SK-N-SH treated with all-trans-retinoic acid at 6 μM for 48 hours (cell line): ENCODE data around the gene FDXR.

ENCODE experiments used
- ARNTL ChIP-seq: fragments of 450-650 bp; formaldehyde crosslinking; IDR thresholded peaks from 2 replicates; pipeline ENCODE4 v1.5.0; 2020; ENCODE audit warnings: low read depth, mild to moderate bottlenecking, moderate library complexity, borderline replicate concordance
- BACH2 ChIP-seq: fragments of 250-450 bp; sonication (Bioruptor Pico); IDR thresholded peaks from 2 replicates; pipeline ENCODE4 v1.9.0; 2021; ENCODE audit warnings: mild to moderate bottlenecking, borderline replicate concordance
- ESRRG ChIP-seq: fragments of 250-450 bp; sonication (Bioruptor Pico); IDR thresholded peaks from 2 replicates; pipeline ENCODE4 v1.6.1; 2021; ENCODE audit warnings: mild to moderate bottlenecking
- ISL1 ChIP-seq: fragments of 250-450 bp; sonication (Bioruptor Pico); IDR thresholded peaks from 2 replicates; pipeline ENCODE4 v2.1.2; 2022; ENCODE audit warnings: mild to moderate bottlenecking, moderate library complexity
- OSR1 ChIP-seq: fragments of 250-450 bp; sonication (Bioruptor Pico); IDR thresholded peaks from 2 replicates; pipeline ENCODE4 v1.8.0; 2022; ENCODE audit warnings: moderate library complexity, mild to moderate bottlenecking, inconsistent platforms
- RARB ChIP-seq: fragments of 250-450 bp; sonication (Bioruptor Pico); IDR thresholded peaks from 2 replicates; pipeline ENCODE4 v1.8.0; 2021; ENCODE audit warnings: mild to moderate bottlenecking, moderate library complexity
- TCF4 ChIP-seq: fragments of 250-450 bp; sonication (Bioruptor Pico); IDR thresholded peaks from 2 replicates; pipeline ENCODE4 v1.8.0; 2021; ENCODE audit warnings: mild to moderate bottlenecking, moderate library complexity, borderline replicate concordance
- TOX ChIP-seq: fragments of 250-450 bp; sonication (Bioruptor Pico); IDR thresholded peaks from 2 replicates; pipeline ENCODE4 v1.8.0; 2021; ENCODE audit warnings: mild to moderate bottlenecking, moderate library complexity, borderline replicate concordance
- ZC3H10 ChIP-seq: fragments of 250-450 bp; sonication (Bioruptor Pico); IDR thresholded peaks from 2 replicates; pipeline ENCODE4 v1.5.1; 2021; ENCODE audit warnings: mild to moderate bottlenecking, moderate library complexity
- ZFP3 ChIP-seq: fragments of 250-450 bp; sonication (Bioruptor Pico); IDR thresholded peaks from 2 replicates; pipeline ENCODE4 v1.5.0; 2020; ENCODE audit warnings: mild to moderate bottlenecking, moderate library complexity
- ZNF565 ChIP-seq: fragments of 450-650 bp; formaldehyde crosslinking; conservative IDR thresholded peaks from 2 replicates; pipeline ENCODE4 v1.5.0; 2020; ENCODE audit warnings: low read depth, mild to moderate bottlenecking, moderate library complexity
- ZNF70 ChIP-seq: fragments of 450-650 bp; formaldehyde crosslinking; IDR thresholded peaks from 2 replicates; pipeline ENCODE4 v1.5.0; 2020; ENCODE audit warnings: mild to moderate bottlenecking, moderate library complexity
- TF ChIP-seq, protein P1 (sequence below): fragments of 250-450 bp; sonication (Bioruptor Pico); IDR thresholded peaks from 2 replicates; pipeline ENCODE4 v1.5.1; 2020; ENCODE audit warnings: low read depth, mild to moderate bottlenecking, moderate library complexity
- TF ChIP-seq, protein P2 (sequence below): fragments of 250-450 bp; sonication (Bioruptor Pico); IDR thresholded peaks from 2 replicates; pipeline ENCODE4 v1.8.0; 2020; ENCODE audit warnings: mild to moderate bottlenecking, moderate library complexity, borderline replicate concordance

DNA sequence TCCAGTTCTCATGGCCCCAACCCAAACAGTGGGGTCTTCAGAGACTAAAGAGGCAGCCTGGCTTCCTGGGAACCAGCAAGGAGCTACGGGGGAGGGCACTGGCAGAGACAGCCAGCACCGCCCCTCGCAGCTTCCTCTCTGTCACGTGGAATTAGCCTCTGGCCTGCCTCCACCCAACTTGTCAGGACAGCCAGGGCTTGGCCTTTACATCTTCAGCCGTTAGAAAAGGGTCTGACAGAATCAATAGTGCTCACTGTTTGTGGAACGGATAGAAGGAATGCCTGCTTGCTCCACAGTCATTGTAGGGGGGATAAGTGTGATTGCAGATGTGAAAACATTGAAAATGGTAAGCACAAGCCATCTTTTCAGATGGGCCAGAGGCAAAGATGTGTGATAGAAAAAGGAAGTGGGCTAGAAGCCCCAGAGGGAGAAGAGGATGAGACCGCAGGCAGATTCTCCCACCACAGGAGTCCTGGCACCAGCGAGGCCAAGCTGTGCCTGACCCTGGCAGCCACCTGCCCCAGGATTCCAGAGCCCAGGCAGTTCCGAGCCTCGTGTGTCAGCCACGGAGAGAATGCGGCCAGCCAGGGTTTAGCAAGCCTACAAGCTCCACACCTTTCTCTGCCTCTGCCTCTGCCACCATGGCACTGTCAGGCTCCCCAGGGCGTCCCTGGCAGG is 31.7 kb downstream of the FDXR start:
- TF ChIP-seq ISL1 (CRISPR knock-in tag) (no peak), ARNTL (CRISPR knock-in tag) (no peak), ZNF70 (CRISPR knock-in tag) (no peak), ZC3H10 (CRISPR knock-in tag) (no peak), ESRRG (no peak), BACH2 (CRISPR knock-in tag) (no peak), ZFP3 (CRISPR knock-in tag) (no peak), OSR1 (CRISPR knock-in tag) (no peak), TCF4 (CRISPR knock-in tag) (no peak), ZNF565 (CRISPR knock-in tag) (no peak), RARB (CRISPR knock-in tag) (no peak), TOX (CRISPR knock-in tag) (no peak)
- TF ChIP-seq, protein P1, sequence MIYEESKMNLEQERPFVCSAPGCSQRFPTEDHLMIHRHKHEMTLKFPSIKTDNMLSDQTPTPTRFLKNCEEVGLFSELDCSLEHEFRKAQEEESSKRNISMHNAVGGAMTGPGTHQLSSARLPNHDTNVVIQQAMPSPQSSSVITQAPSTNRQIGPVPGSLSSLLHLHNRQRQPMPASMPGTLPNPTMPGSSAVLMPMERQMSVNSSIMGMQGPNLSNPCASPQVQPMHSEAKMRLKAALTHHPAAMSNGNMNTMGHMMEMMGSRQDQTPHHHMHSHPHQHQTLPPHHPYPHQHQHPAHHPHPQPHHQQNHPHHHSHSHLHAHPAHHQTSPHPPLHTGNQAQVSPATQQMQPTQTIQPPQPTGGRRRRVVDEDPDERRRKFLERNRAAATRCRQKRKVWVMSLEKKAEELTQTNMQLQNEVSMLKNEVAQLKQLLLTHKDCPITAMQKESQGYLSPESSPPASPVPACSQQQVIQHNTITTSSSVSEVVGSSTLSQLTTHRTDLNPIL (CRISPR knock-in tag) = no peak
- TF ChIP-seq, protein P2, sequence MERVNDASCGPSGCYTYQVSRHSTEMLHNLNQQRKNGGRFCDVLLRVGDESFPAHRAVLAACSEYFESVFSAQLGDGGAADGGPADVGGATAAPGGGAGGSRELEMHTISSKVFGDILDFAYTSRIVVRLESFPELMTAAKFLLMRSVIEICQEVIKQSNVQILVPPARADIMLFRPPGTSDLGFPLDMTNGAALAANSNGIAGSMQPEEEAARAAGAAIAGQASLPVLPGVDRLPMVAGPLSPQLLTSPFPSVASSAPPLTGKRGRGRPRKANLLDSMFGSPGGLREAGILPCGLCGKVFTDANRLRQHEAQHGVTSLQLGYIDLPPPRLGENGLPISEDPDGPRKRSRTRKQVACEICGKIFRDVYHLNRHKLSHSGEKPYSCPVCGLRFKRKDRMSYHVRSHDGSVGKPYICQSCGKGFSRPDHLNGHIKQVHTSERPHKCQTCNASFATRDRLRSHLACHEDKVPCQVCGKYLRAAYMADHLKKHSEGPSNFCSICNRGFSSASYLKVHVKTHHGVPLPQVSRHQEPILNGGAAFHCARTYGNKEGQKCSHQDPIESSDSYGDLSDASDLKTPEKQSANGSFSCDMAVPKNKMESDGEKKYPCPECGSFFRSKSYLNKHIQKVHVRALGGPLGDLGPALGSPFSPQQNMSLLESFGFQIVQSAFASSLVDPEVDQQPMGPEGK (CRISPR knock-in tag) = no peak
